SK-N-SH (cell line): ENCODE data around the gene CACNA2D1. TPM values are rescaled to one million over a fixed set of nuclear protein-coding genes. Genes with fewer than 3 reads are reported as not detected.

Source experiments
- CTCF ChIA-PET: fragments of 300-600, 350-600 bp; formaldehyde crosslinking; extraction: SDS; loops from one replicate; lab custom pipeline; 2021; lab: Yijun Ruan, JAX
- POLR2A ChIA-PET: fragments of 350-600 bp; sonication (Branson Sonifier 250); formaldehyde crosslinking; extraction: SDS; loops from one replicate; lab custom pipeline; 2020; ENCODE audit warnings: antibody characterized with exemption, inconsistent platforms; lab: Yijun Ruan, JAX
- DNase-seq: peaks from one replicate; pipeline ENCODE4 v3.0.0; 2012
- H2AFZ ChIP-seq: fragments of 200-600 bp; sonication (generic); 2 replicates; pipeline ENCODE4 v1.8.1; 2016; ENCODE audit warnings: antibody characterized with exemption, mild to moderate bottlenecking, low read depth
- H3F3A ChIP-seq: fragments of 200-600 bp; sonication (generic); replicated peaks from 2 replicates; pipeline ENCODE3; 2016; ENCODE audit warnings: antibody characterized with exemption, mild to moderate bottlenecking; ENCODE audit not compliant: insufficient read depth
- H3K27ac ChIP-seq, 2 experiments: fragments of 200-500 bp in 1 of 2; fragments of 200-600 bp in 1 of 2; sonication (Bioruptor generic) in 1 of 2; sonication (generic), shearing (Covaris generic) in 1 of 2; 2 replicates each; pipeline versions ENCODE4 v1.5.1 to v1.6.1; 2014 to 2016; ENCODE audit warnings: low read depth in 2 of 2, inconsistent platforms in 1 of 2, low read length in 1 of 2, mild to moderate bottlenecking in 1 of 2, mixed read lengths in 1 of 2
- H3K27me3 ChIP-seq: fragments of 200-600 bp; sonication (generic), shearing (Covaris generic); 2 replicates; pipeline ENCODE4 v1.6.1; 2016; ENCODE audit warnings: mixed run types; ENCODE audit not compliant: insufficient read depth
- H3K36me3 ChIP-seq, 2 experiments: fragments of 200-500 bp in 1 of 2; fragments of 200-600 bp in 1 of 2; sonication (Bioruptor generic) in 1 of 2; sonication (generic) in 1 of 2; replicated peaks in 1 of 2; 2 replicates each; pipeline versions ENCODE3 to v1.5.1; 2014 to 2016; ENCODE audit warnings: low read length in 1 of 2, mild to moderate bottlenecking in 1 of 2; ENCODE audit not compliant: insufficient read depth in 2 of 2, control insufficient read depth in 1 of 2
- H3K4me1 ChIP-seq, 2 experiments: fragments of 200-500 bp in 1 of 2; fragments of 200-600 bp in 1 of 2; sonication (Bioruptor generic) in 1 of 2; sonication (generic), shearing (Covaris generic) in 1 of 2; 2 replicates each; pipeline versions ENCODE4 v1.5.1 to v1.6.1; 2014 to 2016; ENCODE audit warnings: low read depth in 1 of 2, low read length in 1 of 2, mixed run types in 1 of 2; ENCODE audit not compliant: insufficient read depth in 2 of 2, control insufficient read depth in 1 of 2
- H3K4me2 ChIP-seq: fragments of 200-600 bp; sonication (generic), shearing (Covaris generic); 2 replicates; pipeline ENCODE4 v1.6.1; 2017; ENCODE audit warnings: mixed run types
- H3K4me3 ChIP-seq, 2 experiments: fragments of 200-500 bp in 1 of 2; fragments of 200-600 bp in 1 of 2; sonication (Bioruptor generic) in 1 of 2; sonication (generic), shearing (Covaris generic) in 1 of 2; 2 replicates each; pipeline versions ENCODE4 v1.5.1 to v1.8.1; 2014 to 2016; ENCODE audit warnings: low read depth in 2 of 2, inconsistent platforms in 1 of 2, low read length in 1 of 2, mild to moderate bottlenecking in 1 of 2, mixed read lengths in 1 of 2, moderate library complexity in 1 of 2
- H3K79me2 ChIP-seq: fragments of 200-600 bp; sonication (generic); 2 replicates; pipeline ENCODE4 v1.8.1; 2017; ENCODE audit warnings: mild to moderate bottlenecking; ENCODE audit not compliant: insufficient read depth
- H3K9ac ChIP-seq: fragments of 200-600 bp; sonication (generic); 2 replicates; pipeline ENCODE4 v1.6.1; 2017; ENCODE audit warnings: mixed run types
- H3K9me2 ChIP-seq: fragments of 200-600 bp; sonication (generic); 2 replicates; pipeline ENCODE4 v1.6.1; 2017; ENCODE audit warnings: mixed run types
- H3K9me3 ChIP-seq: fragments of 200-600 bp; sonication (generic); 2 replicates; pipeline ENCODE4 v1.6.1; 2017; ENCODE audit warnings: mixed run types, mild to moderate bottlenecking, moderate library complexity
- H4K20me1 ChIP-seq: fragments of 200-600 bp; sonication (generic); 2 replicates; pipeline ENCODE4 v1.6.1; 2017; ENCODE audit warnings: mild to moderate bottlenecking, mixed run types; ENCODE audit not compliant: insufficient read depth
- ELF1 ChIP-seq: IDR thresholded peaks from 2 replicates; pipeline ENCODE4 v1.4.0; 2012
- EP300 ChIP-seq, 2 experiments: IDR thresholded peaks; 2 replicates each; pipeline versions ENCODE4 v1.4.0 to v1.6.1; 2012; ENCODE audit warnings: borderline replicate concordance in 1 of 2, low read depth in 1 of 2, low read length in 1 of 2
- EZH2phosphoT487 ChIP-seq: fragments of 200-600 bp; sonication (generic); IDR thresholded peaks from 2 replicates; pipeline ENCODE4 v1.6.1; 2017; ENCODE audit warnings: low read depth, mixed run types, mild to moderate bottlenecking, antibody characterized with exemption, moderate library complexity, borderline replicate concordance
- FOSL2 ChIP-seq: IDR thresholded peaks from 2 replicates; pipeline ENCODE4 v1.4.0; 2012; ENCODE audit warnings: low read depth, mild to moderate bottlenecking, moderate library complexity, borderline replicate concordance
- FOXJ3 ChIP-seq: sonication (generic); formaldehyde crosslinking; IDR thresholded peaks from 2 replicates; pipeline ENCODE4 v1.5.1; 2020; ENCODE audit warnings: mild to moderate bottlenecking, missing genetic modification reagents
- GATA2 ChIP-seq: sonication (generic); formaldehyde crosslinking; IDR thresholded peaks from 2 replicates; pipeline ENCODE4 v1.5.0; 2020; ENCODE audit warnings: mild to moderate bottlenecking, missing genetic modification reagents
- JUND ChIP-seq: IDR thresholded peaks from 2 replicates; pipeline ENCODE4 v1.4.0; 2012
- NFIC ChIP-seq: IDR thresholded peaks from 2 replicates; pipeline ENCODE4 v1.4.0; 2012; ENCODE audit warnings: borderline replicate concordance
- NRF1 ChIP-seq: IDR thresholded peaks from 2 replicates; pipeline ENCODE4 v1.6.1; 2012; ENCODE audit warnings: low read depth, mild to moderate bottlenecking, low read length
- POLR2AphosphoS5 ChIP-seq: IDR thresholded peaks from 2 replicates; pipeline ENCODE4 v1.6.1; 2012; ENCODE audit warnings: low read depth, low read length
- RAD21 ChIP-seq: IDR thresholded peaks from 2 replicates; pipeline ENCODE4 v1.6.1; 2012; ENCODE audit warnings: mild to moderate bottlenecking, low read length
- RCOR1 ChIP-seq: fragments of 150-350 bp; IDR thresholded peaks from 2 replicates; pipeline ENCODE4 v1.6.1; 2017; ENCODE audit warnings: antibody characterized with exemption, low read length
- TEAD4 ChIP-seq: IDR thresholded peaks from 2 replicates; pipeline ENCODE4 v1.4.0; 2012; ENCODE audit warnings: mild to moderate bottlenecking, borderline replicate concordance; ENCODE audit not compliant: insufficient read depth
- WGBS: methylation state at CpG from one replicate; pipeline ENCODE4 v1.1.6; 2017; ENCODE audit warnings: low lambda C conversion rate; 5-methylcytosine and 5-hydroxymethylcytosine counted together
- polyA plus RNA-seq, 3 experiments: library from polyadenylated mRNA; depleted of rRNA; stranded (reverse); fragments of >200 nt; gene quantifications; 2 replicates each; pipeline ENCODE4 v1.2.3, GENCODE V29; 2012
- TF ChIP-seq, protein P1 (sequence below): IDR thresholded peaks from 2 replicates; pipeline ENCODE4 v1.4.0; 2012; ENCODE audit warnings: low read depth, borderline replicate concordance
- TF ChIP-seq, protein P2 (sequence below): fragments of 150-350 bp; IDR thresholded peaks from 2 replicates; pipeline ENCODE4 v1.6.1; 2017; ENCODE audit warnings: antibody characterized with exemption, low read length, low read depth, borderline replicate concordance

The CACNA2D1 gene
- polyA plus RNA-seq, 1 of the 3 experiments (the other 2 are of a cell fraction): 3.4 TPM

DNA sequence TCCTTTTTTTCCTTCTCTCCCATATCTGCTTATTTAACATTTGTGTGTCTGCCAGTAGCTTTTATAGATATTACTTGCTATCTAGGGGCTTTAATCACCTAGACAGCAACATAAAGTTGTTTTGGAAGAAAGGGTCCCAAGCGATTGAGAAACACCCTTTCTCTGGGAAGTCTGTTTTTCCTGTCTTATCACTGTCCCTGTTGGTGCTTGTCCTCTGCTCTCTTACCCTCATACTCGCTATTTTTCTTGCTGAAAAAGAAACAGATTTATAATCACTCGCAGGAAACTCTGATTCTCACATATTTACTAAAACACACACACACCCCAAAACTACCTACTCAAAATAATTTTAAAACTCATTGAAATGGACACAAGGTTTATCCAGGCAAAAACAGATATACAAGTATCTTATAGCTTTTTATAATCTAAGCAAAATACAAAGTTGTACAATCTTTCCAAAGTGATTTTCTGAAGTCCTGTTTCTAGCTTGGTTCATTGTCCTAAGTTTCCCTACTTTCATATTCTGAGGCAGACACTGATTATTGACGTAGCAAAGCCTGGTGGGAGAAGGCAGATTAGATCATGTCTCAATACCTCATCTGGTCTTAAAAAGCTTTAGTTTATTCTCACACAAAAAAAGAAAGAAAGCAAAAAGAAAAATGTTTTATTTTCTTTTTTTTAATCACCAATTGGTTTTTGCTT, 157.3 kb downstream of the CACNA2D1 start:
- no peaks in the 10 kb centered on the region for H3K79me2 ChIP-seq
- H3K9ac ChIP-seq: no peak overlapping the region
- TF ChIP-seq NFIC: no peak
- TF ChIP-seq, protein P1, sequence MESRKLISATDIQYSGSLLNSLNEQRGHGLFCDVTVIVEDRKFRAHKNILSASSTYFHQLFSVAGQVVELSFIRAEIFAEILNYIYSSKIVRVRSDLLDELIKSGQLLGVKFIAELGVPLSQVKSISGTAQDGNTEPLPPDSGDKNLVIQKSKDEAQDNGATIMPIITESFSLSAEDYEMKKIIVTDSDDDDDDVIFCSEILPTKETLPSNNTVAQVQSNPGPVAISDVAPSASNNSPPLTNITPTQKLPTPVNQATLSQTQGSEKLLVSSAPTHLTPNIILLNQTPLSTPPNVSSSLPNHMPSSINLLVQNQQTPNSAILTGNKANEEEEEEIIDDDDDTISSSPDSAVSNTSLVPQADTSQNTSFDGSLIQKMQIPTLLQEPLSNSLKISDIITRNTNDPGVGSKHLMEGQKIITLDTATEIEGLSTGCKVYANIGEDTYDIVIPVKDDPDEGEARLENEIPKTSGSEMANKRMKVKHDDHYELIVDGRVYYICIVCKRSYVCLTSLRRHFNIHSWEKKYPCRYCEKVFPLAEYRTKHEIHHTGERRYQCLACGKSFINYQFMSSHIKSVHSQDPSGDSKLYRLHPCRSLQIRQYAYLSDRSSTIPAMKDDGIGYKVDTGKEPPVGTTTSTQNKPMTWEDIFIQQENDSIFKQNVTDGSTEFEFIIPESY: no peak
- TF ChIP-seq TEAD4: no peak
- no peak for TF ChIP-seq JUND
- no peak for TF ChIP-seq GATA2 (CRISPR knock-in tag)
- TF ChIP-seq RCOR1: no peak
- no peak for TF ChIP-seq FOSL2
- no peak for TF ChIP-seq FOXJ3 (CRISPR knock-in tag)
- no peak for TF ChIP-seq POLR2AphosphoS5
- TF ChIP-seq, all 33 proteins: peak for 0
- CTCF ChIA-PET: interaction anchor here (0.7 to 1.5 kb wide), 2 partner anchors 135 to 223 kb away, joined by 3 read pairs; no protein-coding TSS in a partner anchor
- Histone ChIP-seq H3K36me3 (no peaks in the 10 kb centered on the region), H3K4me2 (no peak overlapping the region), H3K9me3 (no peaks in the 10 kb centered on the region), H3K27me3 (no peaks in the 10 kb centered on the region), H3K9me2 (no peaks in the 10 kb centered on the region), H3K27ac (peak overlapping the region in 1 of 2 experiments; percentile 4; a peak in 1 of 4 replicates), H4K20me1 (no peaks in the 10 kb centered on the region), H3F3A (no peaks in the 10 kb centered on the region), H3K4me3 (no peak overlapping the region), H2AFZ (no peak overlapping the region), H3K4me1 (peaks cover 6 to 16% of the 10 kb centered on the region in 2 experiments)
- 93% methylated on average over 4 of the region's 4 CpGs for WGBS
- no peak for DNase-seq
- POLR2A ChIA-PET: no interaction called here

DNA sequence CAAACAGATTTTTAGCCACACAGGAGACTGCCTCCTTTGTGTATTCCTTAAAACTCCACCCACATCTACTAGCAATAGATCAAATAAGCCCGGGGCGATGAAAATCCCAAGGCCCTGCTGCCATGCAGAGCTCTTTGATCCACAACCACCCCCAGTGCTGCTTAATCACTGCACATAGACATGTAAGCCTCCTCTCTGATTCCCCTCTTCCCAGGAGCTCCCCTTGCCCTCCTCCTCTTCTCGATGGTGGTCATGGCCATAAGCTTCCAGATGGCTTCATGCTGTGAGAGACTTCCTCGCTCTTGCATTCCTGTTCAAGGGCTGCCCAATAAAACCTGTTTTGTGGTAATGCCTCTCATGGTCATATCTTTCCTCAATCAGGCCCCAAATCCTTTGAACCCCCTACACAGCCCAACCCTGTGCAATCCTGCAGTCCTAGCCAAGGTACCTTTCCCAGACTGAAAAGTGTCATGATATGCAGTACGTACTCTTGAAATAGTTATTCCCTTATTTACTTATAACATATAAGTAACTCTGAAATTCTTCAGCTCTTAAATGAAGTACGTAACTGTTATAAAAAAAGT, 158.5 kb downstream of the CACNA2D1 start:
- no peak for TF ChIP-seq RAD21
- TF ChIP-seq NRF1: no peak
- no peak for TF ChIP-seq EZH2phosphoT487
- no peak for TF ChIP-seq TEAD4
- TF ChIP-seq EP300 (IDR thresholded peaks at IDR 0.05; ENCODE audit: borderline replicate concordance in 1 of 2, low read depth in 1 of 2, low read length in 1 of 2): no peak
- no peak for TF ChIP-seq RCOR1
- TF ChIP-seq ELF1: no peak
- TF ChIP-seq, protein P2, sequence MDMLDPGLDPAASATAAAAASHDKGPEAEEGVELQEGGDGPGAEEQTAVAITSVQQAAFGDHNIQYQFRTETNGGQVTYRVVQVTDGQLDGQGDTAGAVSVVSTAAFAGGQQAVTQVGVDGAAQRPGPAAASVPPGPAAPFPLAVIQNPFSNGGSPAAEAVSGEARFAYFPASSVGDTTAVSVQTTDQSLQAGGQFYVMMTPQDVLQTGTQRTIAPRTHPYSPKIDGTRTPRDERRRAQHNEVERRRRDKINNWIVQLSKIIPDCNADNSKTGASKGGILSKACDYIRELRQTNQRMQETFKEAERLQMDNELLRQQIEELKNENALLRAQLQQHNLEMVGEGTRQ: no peak
- Histone ChIP-seq H3F3A (no peaks in the 10 kb centered on the region), H3K27ac (no peak overlapping the region), H3K4me1 (peaks cover 6 to 16% of the 10 kb centered on the region in 2 experiments), H3K79me2 (no peaks in the 10 kb centered on the region), H3K4me3 (no peak overlapping the region), H3K4me2 (no peak overlapping the region), H3K9me3 (no peaks in the 10 kb centered on the region), H4K20me1 (no peaks in the 10 kb centered on the region), H2AFZ (no peak overlapping the region), H3K36me3 (no peaks in the 10 kb centered on the region), H3K27me3 (no peaks in the 10 kb centered on the region), H3K9me2 (no peaks in the 10 kb centered on the region), H3K9ac (no peak overlapping the region)
- DNase-seq: no peak
- 96% methylated on average over 6 of the region's 6 CpGs for WGBS
- POLR2A ChIA-PET: interaction anchor here (1.0 kb wide), 1 partner anchor 11 kb away, joined by 3 read pairs; no protein-coding TSS in a partner anchor
- CTCF ChIA-PET: interaction anchor here (1.5 kb wide), 1 partner anchor 136 kb away, joined by 3 read pairs; no protein-coding TSS in a partner anchor
